Activated T-cell treated with anti-CD3 and anti-CD28 coated beads, Interleukin-2, amount 50 U/mL, for 24 hours (primary cell): ENCODE data around the gene TNFAIP1.

Experiments used
- DNase-seq: peaks from one replicate; pipeline ENCODE4 v3.0.0-alpha.2; 2020
- H3K27ac Mint-ChIP-seq: 2 replicates; pipeline ENCODE4 v1.8.0; 2020; ENCODE audit warnings: mild to moderate bottlenecking, mixed read lengths
- H3K27me3 Mint-ChIP-seq: 2 replicates; pipeline ENCODE4 v1.8.0; 2020; ENCODE audit warnings: mixed read lengths
- H3K36me3 Mint-ChIP-seq: 2 replicates; pipeline ENCODE4 v1.8.0; 2020; ENCODE audit warnings: low read depth, mixed read lengths
- H3K4me1 Mint-ChIP-seq: 2 replicates; pipeline ENCODE4 v1.8.0; 2020; ENCODE audit warnings: low read depth, mixed read lengths
- H3K4me3 Mint-ChIP-seq: 2 replicates; pipeline ENCODE4 v1.8.0; 2020; ENCODE audit warnings: mild to moderate bottlenecking, moderate library complexity, mixed read lengths
- H3K9me3 Mint-ChIP-seq: 2 replicates; pipeline ENCODE4 v1.8.0; 2020; ENCODE audit warnings: mixed read lengths

The TNFAIP1 gene

DNA sequence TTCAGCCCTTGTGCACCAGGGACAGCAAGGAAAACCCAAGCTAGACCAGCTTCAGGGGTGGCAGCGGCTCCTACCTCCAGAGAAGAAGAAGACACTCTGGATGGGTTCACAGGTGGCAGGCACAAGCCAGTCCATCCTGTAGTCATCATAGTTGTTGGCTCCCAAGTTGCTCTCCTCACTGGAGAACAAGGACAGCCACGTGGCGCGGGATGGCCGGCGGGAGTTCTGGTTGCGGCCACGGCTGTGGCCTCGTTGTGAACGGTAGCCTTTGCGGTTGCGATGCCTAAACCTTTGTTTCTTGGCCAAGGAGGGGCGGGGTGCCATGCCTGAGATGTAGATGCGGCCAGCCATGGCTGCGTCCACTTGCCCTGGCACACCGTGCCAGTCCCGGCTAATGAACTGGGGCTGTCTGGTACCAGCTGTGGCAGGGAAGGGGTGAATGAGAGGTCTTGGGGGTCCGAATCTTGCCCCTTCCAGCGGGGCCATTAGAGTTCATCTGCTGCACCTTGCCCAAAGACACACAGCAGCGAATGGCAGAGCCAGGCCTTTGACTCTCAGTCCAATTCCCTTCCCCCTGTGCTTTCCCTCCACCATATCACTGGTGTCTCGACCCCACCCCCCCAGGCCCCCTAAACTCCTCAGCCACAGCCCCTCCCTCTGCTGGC lies 32.2 kb downstream of the TNFAIP1 start:
- no peak for DNase-seq
- peak overlapping the region; percentile 59 for H3K27ac Mint-ChIP-seq
- H3K9me3 Mint-ChIP-seq, result no peaks in the 10 kb centered on the region
- peaks cover 31% of the 10 kb centered on the region for H3K36me3 Mint-ChIP-seq
- H3K4me3 Mint-ChIP-seq, result no peak overlapping the region
- peaks cover 11% of the 10 kb centered on the region for H3K4me1 Mint-ChIP-seq
- no peaks in the 10 kb centered on the region for H3K27me3 Mint-ChIP-seq

- Mint-ChIP-seq H3K27ac (peak overlapping the region; percentile 59), H3K9me3 (no peaks in the 10 kb centered on the region), H3K36me3 (peaks cover 32% of the 10 kb centered on the region), H3K27me3 (no peaks in the 10 kb centered on the region), H3K4me3 (no peak overlapping the region), H3K4me1 (peaks cover 17% of the 10 kb centered on the region)
- no peak for DNase-seq
Observed at GRCh38 chr17:28368306-28368831, 32.8 kb downstream of the TNFAIP1 start.

GRCh38 chr17:28368915-28369683 lies 33.5 kb downstream of the TNFAIP1 start:
- peaks cover 21% of the 10 kb centered on the region for H3K4me1 Mint-ChIP-seq
- H3K9me3 Mint-ChIP-seq, result no peaks in the 10 kb centered on the region
- no peak overlapping the region for H3K4me3 Mint-ChIP-seq
- H3K27ac Mint-ChIP-seq, result no peak overlapping the region
- H3K36me3 Mint-ChIP-seq, result peaks cover 30% of the 10 kb centered on the region
- no peaks in the 10 kb centered on the region for H3K27me3 Mint-ChIP-seq
- no peak for DNase-seq

GRCh38 chr17:28369684-28370034 lies 34.1 kb downstream of the TNFAIP1 start:
- Mint-ChIP-seq H3K36me3 (peaks cover 27% of the 10 kb centered on the region), H3K4me1 (peaks cover 21% of the 10 kb centered on the region), H3K9me3 (no peaks in the 10 kb centered on the region), H3K27ac (no peak overlapping the region), H3K27me3 (no peaks in the 10 kb centered on the region), H3K4me3 (no peak overlapping the region)
- DNase-seq, result no peak

- Mint-ChIP-seq H3K27me3 (no peaks in the 10 kb centered on the region), H3K4me3 (peak within 1 kb of the TSS; percentile 87), H3K27ac (peak within 1 kb of the TSS; percentile 93), H3K4me1 (peaks cover 24% of the 10 kb centered on the region), H3K9me3 (no peaks in the 10 kb centered on the region), H3K36me3 (peaks cover 29% of the 10 kb centered on the region)
- DNase-seq, result no peak
Observed at GRCh38 chr17:28370035-28370743, 34.6 kb downstream of the TNFAIP1 start, which contains the start of gene VTN. TSS of gene VTN (minus strand) at chr17:28370307. CDS start at chr17:28370203, 104 bp downstream.

GRCh38 chr17:28370744-28371103 lies 35.2 kb downstream of the TNFAIP1 start:
- H3K27me3 Mint-ChIP-seq, result no peaks in the 10 kb centered on the region
- peak overlapping the region; percentile 87 for H3K4me3 Mint-ChIP-seq
- no peaks in the 10 kb centered on the region for H3K9me3 Mint-ChIP-seq
- no peak for DNase-seq
- peak overlapping the region; percentile 93 for H3K27ac Mint-ChIP-seq
- peaks cover 24% of the 10 kb centered on the region for H3K4me1 Mint-ChIP-seq
- H3K36me3 Mint-ChIP-seq, result peaks cover 27% of the 10 kb centered on the region

DNA sequence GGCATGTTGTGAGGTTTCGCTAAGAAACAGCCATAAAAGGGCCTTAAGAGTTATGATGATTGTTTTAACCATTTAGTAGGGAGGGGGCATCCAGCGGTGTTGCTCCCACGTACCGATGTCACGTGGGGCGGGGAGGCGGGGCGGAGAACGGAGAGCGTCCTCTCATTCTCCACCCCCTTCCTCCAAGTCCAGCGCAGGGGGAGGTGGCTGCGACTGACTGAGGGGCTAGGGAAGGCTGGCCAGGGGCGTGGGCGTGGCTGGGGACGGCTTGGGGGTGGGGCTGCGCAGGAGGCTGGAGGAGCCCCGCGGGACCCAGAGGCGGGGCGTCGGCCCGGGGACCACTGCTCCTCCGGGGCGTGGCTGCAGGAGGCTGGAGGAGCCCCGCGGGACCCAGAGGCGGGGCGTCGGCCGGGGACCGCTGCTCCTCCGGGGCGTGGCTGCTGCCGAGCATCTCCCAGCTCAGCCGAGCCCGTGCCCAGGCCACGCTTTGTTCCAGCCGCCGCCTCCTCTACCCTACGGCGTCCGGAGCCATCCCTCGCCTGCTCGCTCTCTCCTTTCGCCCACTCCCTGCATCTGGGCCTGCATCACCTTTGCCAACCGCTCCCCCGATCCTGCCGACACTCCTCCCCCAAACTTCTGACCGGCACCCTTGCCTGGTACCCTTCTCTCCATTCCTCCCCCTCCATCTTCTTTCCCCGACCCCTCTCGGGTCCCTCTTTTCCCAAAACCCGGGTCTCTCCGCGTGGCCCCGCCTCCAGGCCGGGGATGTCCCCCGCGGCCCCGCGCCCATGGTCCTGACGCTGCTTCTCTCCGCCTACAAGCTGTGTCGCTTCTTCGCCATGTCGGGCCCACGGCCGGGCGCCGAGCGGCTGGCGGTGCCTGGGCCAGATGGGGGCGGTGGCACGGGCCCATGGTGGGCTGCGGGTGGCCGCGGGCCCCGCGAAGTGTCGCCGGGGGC lies 36.0 kb downstream of the TNFAIP1 start, which contains the start of gene SARM1:
TSS of gene SARM1 (plus strand) at position 450 of the 958 bp plus-strand sequence. CDS start at position 789, 339 bp downstream.
- Mint-ChIP-seq H3K36me3 (peaks cover 24% of the 10 kb centered on the region), H3K4me3 (peak within 1 kb of the TSS; percentile 87), H3K4me1 (peaks cover 24% of the 10 kb centered on the region), H3K27ac (peak within 1 kb of the TSS; percentile 93), H3K27me3 (no peaks in the 10 kb centered on the region), H3K9me3 (no peaks in the 10 kb centered on the region)
- peak; percentile 91 for DNase-seq

- H3K4me3 Mint-ChIP-seq, result peak overlapping the region; percentile 84
- no peaks in the 10 kb centered on the region for H3K27me3 Mint-ChIP-seq
- H3K36me3 Mint-ChIP-seq, result peaks cover 26% of the 10 kb centered on the region
- no peak for DNase-seq
- H3K27ac Mint-ChIP-seq, result peak overlapping the region; percentile 82
- H3K9me3 Mint-ChIP-seq, result no peaks in the 10 kb centered on the region
- H3K4me1 Mint-ChIP-seq, result peaks cover 24% of the 10 kb centered on the region
Observed at GRCh38 chr17:28372203-28372944, 36.8 kb downstream of the TNFAIP1 start.

DNA sequence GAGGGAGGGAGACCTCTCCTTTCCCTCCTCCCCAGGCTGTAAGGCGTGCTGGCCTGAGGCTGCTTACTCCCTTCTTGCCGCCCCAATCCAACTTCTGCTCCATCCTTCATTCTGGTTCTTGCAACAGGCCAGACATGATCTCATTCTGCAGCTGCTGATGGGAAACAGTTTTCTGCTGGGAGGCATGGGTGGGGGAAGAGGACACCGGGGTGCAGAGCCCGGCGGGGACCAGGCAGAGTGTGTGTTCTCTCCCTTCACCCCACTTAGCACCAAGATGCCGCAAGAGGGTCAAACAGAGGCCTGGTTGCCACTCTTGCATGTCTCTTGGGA lies 37.3 kb downstream of the TNFAIP1 start:
- Mint-ChIP-seq H3K4me3 (peak overlapping the region; percentile 84), H3K36me3 (peaks cover 26% of the 10 kb centered on the region), H3K9me3 (no peaks in the 10 kb centered on the region), H3K27me3 (no peaks in the 10 kb centered on the region), H3K27ac (peak overlapping the region; percentile 82), H3K4me1 (peaks cover 24% of the 10 kb centered on the region)
- DNase-seq, result no peak

DNA sequence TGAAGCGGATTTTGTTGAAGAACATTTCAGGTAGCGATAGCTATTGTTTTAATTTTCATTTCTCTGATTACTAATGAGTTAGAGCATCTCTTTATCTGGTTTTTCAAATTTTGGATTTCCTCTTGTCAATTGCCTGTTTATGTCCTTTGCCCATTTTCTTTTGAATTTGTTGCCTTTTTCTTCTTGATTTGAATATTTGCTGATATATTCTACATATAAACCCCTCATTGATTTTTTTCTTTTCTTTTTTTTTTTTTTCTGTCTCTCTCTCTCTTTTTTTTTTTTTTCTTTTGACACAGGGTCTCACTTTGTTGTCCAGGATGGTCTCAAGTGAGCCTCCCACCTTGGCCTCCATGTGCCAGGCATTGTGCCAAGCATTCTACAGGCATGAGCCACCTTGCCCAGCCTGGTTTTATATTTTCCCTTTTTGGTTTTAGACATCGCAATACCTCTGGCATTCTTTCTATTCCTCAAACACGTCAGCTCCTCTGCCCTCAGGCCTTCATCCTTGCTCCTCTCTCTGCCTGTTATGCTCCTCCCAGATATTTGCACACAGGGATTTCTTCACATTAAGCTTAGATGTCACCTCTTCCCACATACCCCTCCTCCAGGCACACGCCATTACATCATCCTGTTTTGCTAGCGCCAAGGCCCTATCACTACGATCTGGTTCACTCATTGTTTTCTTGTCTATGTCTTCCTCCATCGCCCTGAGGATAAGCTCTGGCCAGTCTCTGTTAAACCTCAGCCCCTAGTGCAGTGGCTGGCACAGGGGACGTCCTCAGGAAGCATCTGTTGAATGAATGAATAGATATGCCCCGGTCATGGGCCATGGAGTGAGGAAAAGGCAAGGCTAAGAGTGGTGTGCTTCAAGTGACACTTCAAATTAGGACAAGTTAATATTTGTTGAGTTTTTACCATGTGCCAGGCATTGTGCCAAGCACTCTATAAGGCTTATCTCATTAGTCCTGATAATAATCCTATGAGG lies 44.5 kb downstream of the TNFAIP1 start:
- H3K4me1 Mint-ChIP-seq, result peaks cover 25% of the 10 kb centered on the region
- peaks cover 35% of the 10 kb centered on the region for H3K36me3 Mint-ChIP-seq
- no peaks in the 10 kb centered on the region for H3K27me3 Mint-ChIP-seq
- H3K27ac Mint-ChIP-seq, result no peak overlapping the region
- no peak overlapping the region for H3K4me3 Mint-ChIP-seq
- no peaks in the 10 kb centered on the region for H3K9me3 Mint-ChIP-seq
- no peak for DNase-seq

GRCh38 chr17:28381141-28381825 lies 45.7 kb downstream of the TNFAIP1 start:
- H3K9me3 Mint-ChIP-seq, result no peaks in the 10 kb centered on the region
- H3K36me3 Mint-ChIP-seq, result peaks cover 37% of the 10 kb centered on the region
- H3K27ac Mint-ChIP-seq, result no peak overlapping the region
- no peaks in the 10 kb centered on the region for H3K27me3 Mint-ChIP-seq
- peak; percentile 53 for DNase-seq
- H3K4me3 Mint-ChIP-seq, result no peak overlapping the region
- peaks cover 29% of the 10 kb centered on the region for H3K4me1 Mint-ChIP-seq
